Keratinocyte (primary cell): Measurements from ENCODE around the gene FBXO45. TPM values are rescaled to one million over a fixed set of nuclear protein-coding genes. Genes with fewer than 3 reads are reported as not detected.

Experiments
- DNase-seq: peaks from one replicate; pipeline ENCODE4 v3.0.0-alpha.2; 2011; ENCODE audit warnings: low read depth, missing footprints, low spot score
- FAIRE-seq: peaks from 2 replicates; lab custom pipeline; 2011; peaks lifted over from hg19 to GRCh38; lab: Jason Lieb, UNC
- H2AFZ ChIP-seq: 2 replicates; pipeline ENCODE4 v1.6.0; 2012; ENCODE audit warnings: low read length, control low read depth, inconsistent platforms; ENCODE audit not compliant: control insufficient read depth
- H3K27ac ChIP-seq: 2 replicates; pipeline ENCODE4 v1.5.1; 2011; ENCODE audit warnings: low read length; ENCODE audit not compliant: control insufficient read depth, insufficient read depth
- H3K27me3 ChIP-seq: 3 replicates; pipeline ENCODE4 v1.6.0; 2011; ENCODE audit warnings: low read length; ENCODE audit not compliant: control insufficient read depth, insufficient read depth; ENCODE audit errors: extremely low read depth
- H3K36me3 ChIP-seq, 2 experiments: 2 replicates in 1 of 2; 3 replicates in 1 of 2; pipeline ENCODE4 v1.5.1; 2011; ENCODE audit warnings: low read length in 2 of 2, mild to moderate bottlenecking in 1 of 2; ENCODE audit not compliant: control insufficient read depth in 2 of 2, insufficient read depth in 2 of 2; ENCODE audit errors: extremely low read depth in 1 of 2
- H3K4me1 ChIP-seq: 3 replicates; pipeline ENCODE4 v1.5.1; 2011; ENCODE audit warnings: low read length; ENCODE audit not compliant: control insufficient read depth, insufficient read depth; ENCODE audit errors: extremely low read depth
- H3K4me2 ChIP-seq: 3 replicates; pipeline ENCODE4 v1.6.0; 2011; ENCODE audit warnings: low read depth, low read length; ENCODE audit not compliant: control insufficient read depth, insufficient read depth; ENCODE audit errors: extremely low read depth
- H3K4me3 ChIP-seq, 3 experiments: fragments of 200-600 bp in 1 of 3; sonication (generic) in 1 of 3; 2 replicates in 2 of 3; 3 replicates in 1 of 3; pipeline ENCODE4 v1.5.1; 2011 to 2016; ENCODE audit warnings: low read length in 3 of 3, mild to moderate bottlenecking in 3 of 3, control low read depth in 2 of 3, inconsistent platforms in 1 of 3, low read depth in 1 of 3, mixed read lengths in 1 of 3, mixed run types in 1 of 3, moderate library complexity in 1 of 3; ENCODE audit not compliant: control insufficient read depth in 2 of 3, insufficient read depth in 2 of 3; ENCODE audit errors: extremely low read depth in 1 of 3
- H3K79me2 ChIP-seq: 2 replicates; pipeline ENCODE4 v1.6.0; 2012; ENCODE audit warnings: low read length; ENCODE audit not compliant: control insufficient read depth, insufficient read depth
- H3K9ac ChIP-seq: 3 replicates; pipeline ENCODE4 v1.6.0; 2011; ENCODE audit warnings: low read length; ENCODE audit not compliant: control insufficient read depth, insufficient read depth; ENCODE audit errors: extremely low read depth
- H3K9me1 ChIP-seq: 3 replicates; pipeline ENCODE4 v1.6.0; 2011; ENCODE audit warnings: low read length; ENCODE audit not compliant: control insufficient read depth, insufficient read depth; ENCODE audit errors: extremely low read depth
- H3K9me3 ChIP-seq: 2 replicates; pipeline ENCODE4 v1.5.1; 2012; ENCODE audit warnings: low read depth, low read length; ENCODE audit not compliant: control insufficient read depth
- H4K20me1 ChIP-seq: 3 replicates; pipeline ENCODE4 v1.6.0; 2011; ENCODE audit warnings: low read length; ENCODE audit not compliant: control insufficient read depth, insufficient read depth; ENCODE audit errors: extremely low read depth
- CTCF ChIP-seq, 3 experiments: IDR thresholded peaks in 1 of 3; conservative IDR thresholded peaks in 1 of 3; optimal IDR thresholded peaks in 1 of 3; 2 replicates in 2 of 3; 3 replicates in 1 of 3; pipeline versions ENCODE3 to v1.5.1; 2011; ENCODE audit warnings: low read length in 3 of 3, mild to moderate bottlenecking in 3 of 3, moderate library complexity in 2 of 3, control low read depth in 1 of 3, inconsistent platforms in 1 of 3; ENCODE audit not compliant: insufficient read depth in 2 of 3; ENCODE audit errors: extremely low read depth in 1 of 3
- EZH2 ChIP-seq: IDR thresholded peaks from one replicate; pipeline ENCODE4 v1.6.1; 2012; ENCODE audit warnings: inconsistent platforms, mild to moderate bottlenecking, low read length, moderate library complexity
- dilution Hi-C: fragments of 300-500 bp; cut with MboI; formaldehyde crosslinking; loops from one replicate; pipeline ENCODE4 v1.7.0; 2020; ENCODE audit warnings: low sequenced_read_pairs; ENCODE audit not compliant: extremely low pct_ligation_motif_present
- polyA plus RNA-seq, 5 experiments: library from polyadenylated mRNA; depleted of rRNA in 3 of 5; stranded (reverse) in 3 of 5; stranded (forward) in 1 of 5; unstranded in 1 of 5; fragments of >200 nt; gene quantifications; 1 replicate in 1 of 5; 2 replicates in 3 of 5; 3 replicates in 1 of 5; pipeline versions ENCODE4 v1.2.1 to v1.2.3, GENCODE V29; 2011 to 2012; ENCODE audit warnings: missing spikeins in 2 of 5, low read depth in 1 of 5, low replicate concordance in 1 of 5

The FBXO45 gene
- polyA plus RNA-seq, 1 donor (not counting 4 experiments of a cell fraction or from before 2014, with no cell fraction given): 17.9 TPM

- dilution Hi-C loops: no loop called here
- no peaks in the 10 kb centered on the region for H3K9me3 ChIP-seq
- peaks cover 3% of the 10 kb centered on the region for H3K4me1 ChIP-seq
- H4K20me1 ChIP-seq: no peaks in the 10 kb centered on the region
- no peak overlapping the region for H3K4me3 ChIP-seq
- no peak for FAIRE-seq
- no peak for TF ChIP-seq CTCF (optimal IDR thresholded peaks at IDR 0.05 in 1 of 3, IDR thresholded peaks at IDR 0.05 in 1 of 3, conservative IDR thresholded peaks at IDR 0.05 in 1 of 3; ENCODE audit: extremely low read depth in 1 of 3, insufficient read depth in 2 of 3, low read length in 3 of 3)
- TF ChIP-seq EZH2: no peak
- no peaks in the 10 kb centered on the region for H3K9me1 ChIP-seq
- no peak overlapping the region for H3K27ac ChIP-seq
- DNase-seq: no peak
- no peak overlapping the region for H3K9ac ChIP-seq
- H3K36me3 ChIP-seq: no peaks in the 10 kb centered on the region
- no peak overlapping the region for H2AFZ ChIP-seq
- no peak overlapping the region for H3K4me2 ChIP-seq
- H3K79me2 ChIP-seq: no peaks in the 10 kb centered on the region
- H3K27me3 ChIP-seq: no peaks in the 10 kb centered on the region
Measured at GRCh38 chr3:196533260-196533681, 35.2 kb upstream of the FBXO45 start.

DNA sequence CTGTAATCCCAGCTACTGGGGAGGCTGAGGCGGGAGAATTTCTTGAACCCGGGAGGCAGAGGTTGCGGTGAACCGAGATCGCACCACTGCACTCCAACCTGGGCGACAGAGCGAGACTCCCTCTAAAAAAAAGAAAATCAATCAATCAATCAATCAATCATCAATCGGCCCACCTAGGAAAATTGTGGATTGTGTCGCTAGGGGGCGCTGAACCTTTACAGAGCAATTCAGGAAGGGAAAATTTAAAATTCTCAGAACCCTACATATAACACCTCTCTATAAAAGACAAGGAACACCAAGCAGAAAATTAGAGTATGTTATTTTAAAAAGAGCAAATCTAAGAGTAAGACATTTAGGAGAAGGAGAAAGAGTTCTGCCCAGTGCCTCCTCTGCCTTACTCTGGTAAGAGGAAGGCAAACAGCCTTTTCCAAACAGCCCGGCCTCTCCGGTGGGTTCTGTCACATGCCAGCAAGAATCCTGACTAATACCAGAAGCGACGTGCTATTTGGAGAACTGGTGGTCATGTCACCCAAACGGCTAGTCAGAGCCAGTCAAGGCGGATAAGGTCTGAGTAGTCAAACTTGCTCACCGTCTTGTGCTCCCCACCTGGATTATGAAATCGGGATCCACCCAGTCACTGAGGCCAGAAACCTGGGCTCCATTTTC lies 31.0 kb upstream of the FBXO45 start:
- Histone ChIP-seq H3K79me2 (no peaks in the 10 kb centered on the region), H3K4me3 (peak overlapping the region in 1 of 3 experiments; percentile 14), H3K9me3 (no peaks in the 10 kb centered on the region), H3K9ac (no peak overlapping the region), H4K20me1 (no peaks in the 10 kb centered on the region), H3K36me3 (no peaks in the 10 kb centered on the region), H3K4me1 (no peaks in the 10 kb centered on the region), H3K27ac (peak overlapping the region; percentile 58), H2AFZ (peak overlapping the region; percentile 62), H3K9me1 (no peaks in the 10 kb centered on the region), H3K27me3 (no peaks in the 10 kb centered on the region), H3K4me2 (peak overlapping the region; percentile 51)
- DNase-seq: no peak
- dilution Hi-C loops: no loop called here
- FAIRE-seq: no peak
- TF ChIP-seq CTCF (optimal IDR thresholded peaks at IDR 0.05 in 1 of 3, IDR thresholded peaks at IDR 0.05 in 1 of 3, conservative IDR thresholded peaks at IDR 0.05 in 1 of 3; ENCODE audit: extremely low read depth in 1 of 3, insufficient read depth in 2 of 3, low read length in 3 of 3) (peak; percentile 46 to 67 (median 52)), EZH2 (no peak)
